A549 (cell line): Measurements from ENCODE around the gene HSD17B2.

Source experiments
- CBX8 ChIP-seq: fragments of 200-600 bp; sonication (generic); IDR thresholded peaks from 2 replicates; pipeline ENCODE4 v1.6.1; 2016
- CHD2 ChIP-seq: fragments of 150-350 bp; IDR thresholded peaks from 2 replicates; pipeline ENCODE4 v1.6.1; 2014; ENCODE audit warnings: low read length; ENCODE audit not compliant: partially characterized antibody
- CHD4 ChIP-seq: fragments of 200-600 bp; sonication (generic); IDR thresholded peaks from 2 replicates; pipeline ENCODE4 v1.6.1; 2016; ENCODE audit warnings: antibody characterized with exemption, mild to moderate bottlenecking, borderline replicate concordance
- EHMT2 ChIP-seq: fragments of 200-600 bp; sonication (generic); IDR thresholded peaks from 2 replicates; pipeline ENCODE4 v1.6.1; 2016; ENCODE audit warnings: antibody characterized with exemption, low read depth, mild to moderate bottlenecking, moderate library complexity
- EP300 ChIP-seq, 2 experiments: fragments of >200 bp; sonication (Bioruptor Twin); formaldehyde crosslinking; IDR thresholded peaks; 2 replicates in 1 of 2; 3 replicates in 1 of 2; pipeline ENCODE4 v1.6.1; 2016 to 2017
- GATA3 ChIP-seq: IDR thresholded peaks from 2 replicates; pipeline ENCODE4 v1.6.1; 2012; ENCODE audit warnings: borderline replicate concordance
- JUNB ChIP-seq: fragments of >200 bp; sonication (Bioruptor Twin); formaldehyde crosslinking; IDR thresholded peaks from 2 replicates; pipeline ENCODE4 v1.6.1; 2016
- RARB ChIP-seq: fragments of 250-450 bp; sonication (Bioruptor Pico); IDR thresholded peaks from 2 replicates; pipeline ENCODE4 v1.8.0; 2021; ENCODE audit warnings: mild to moderate bottlenecking, moderate library complexity
- SMC3 ChIP-seq: fragments of >200 bp; sonication (Bioruptor Twin); formaldehyde crosslinking; IDR thresholded peaks from 3 replicates; pipeline ENCODE4 v1.6.1; 2018; ENCODE audit warnings: inconsistent platforms
- TP53 ChIP-seq: fragments of 250-450 bp; sonication (Bioruptor Pico); IDR thresholded peaks from 2 replicates; pipeline ENCODE4 v1.5.0; 2021; ENCODE audit warnings: mild to moderate bottlenecking, moderate library complexity
- TF ChIP-seq, protein P1 (sequence below): fragments of >200 bp; sonication (Bioruptor Twin); formaldehyde crosslinking; IDR thresholded peaks from 3 replicates; pipeline ENCODE4 v1.5.1; 2016
- TF ChIP-seq, protein P2 (sequence below): IDR thresholded peaks from 2 replicates; pipeline ENCODE4 v1.6.1; 2012
- TF ChIP-seq, protein P3 (sequence below): fragments of 200-600 bp; sonication (generic); IDR thresholded peaks from 2 replicates; pipeline ENCODE4 v1.6.1; 2016; ENCODE audit warnings: antibody characterized with exemption, mild to moderate bottlenecking, moderate library complexity

DNA sequence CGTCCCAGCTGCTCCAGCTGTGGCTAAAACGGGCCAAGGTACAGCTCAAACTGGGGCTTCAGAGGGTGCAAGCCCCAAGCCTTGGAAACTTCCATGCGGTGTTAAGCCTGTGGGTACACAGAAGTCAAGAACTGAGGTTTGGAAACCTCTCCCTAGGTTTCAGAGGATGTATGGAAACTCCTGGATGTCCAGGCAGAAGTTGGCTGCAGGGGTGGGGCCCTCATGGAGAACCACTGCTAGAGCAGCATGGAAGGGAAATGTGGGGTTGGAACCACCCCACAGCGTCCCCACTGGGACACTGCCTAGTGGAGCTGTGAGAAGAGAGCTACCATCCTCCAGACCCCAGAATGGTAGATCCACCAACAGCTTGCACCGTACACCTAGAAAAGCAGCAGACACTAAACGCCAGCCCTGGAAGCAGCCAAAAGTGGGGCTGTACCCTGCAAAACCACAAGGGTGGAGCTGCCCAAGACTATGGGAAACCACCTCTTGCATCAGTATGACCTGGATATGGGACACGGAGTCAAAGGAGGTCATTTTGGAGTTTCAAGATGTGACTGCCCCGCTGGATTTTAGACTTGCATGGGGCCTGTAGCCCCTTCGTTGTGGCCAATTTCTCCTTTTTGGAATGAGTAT, 26.0 kb upstream of the HSD17B2 start:
- TF ChIP-seq JUNB = no peak
- TF ChIP-seq, protein P1, sequence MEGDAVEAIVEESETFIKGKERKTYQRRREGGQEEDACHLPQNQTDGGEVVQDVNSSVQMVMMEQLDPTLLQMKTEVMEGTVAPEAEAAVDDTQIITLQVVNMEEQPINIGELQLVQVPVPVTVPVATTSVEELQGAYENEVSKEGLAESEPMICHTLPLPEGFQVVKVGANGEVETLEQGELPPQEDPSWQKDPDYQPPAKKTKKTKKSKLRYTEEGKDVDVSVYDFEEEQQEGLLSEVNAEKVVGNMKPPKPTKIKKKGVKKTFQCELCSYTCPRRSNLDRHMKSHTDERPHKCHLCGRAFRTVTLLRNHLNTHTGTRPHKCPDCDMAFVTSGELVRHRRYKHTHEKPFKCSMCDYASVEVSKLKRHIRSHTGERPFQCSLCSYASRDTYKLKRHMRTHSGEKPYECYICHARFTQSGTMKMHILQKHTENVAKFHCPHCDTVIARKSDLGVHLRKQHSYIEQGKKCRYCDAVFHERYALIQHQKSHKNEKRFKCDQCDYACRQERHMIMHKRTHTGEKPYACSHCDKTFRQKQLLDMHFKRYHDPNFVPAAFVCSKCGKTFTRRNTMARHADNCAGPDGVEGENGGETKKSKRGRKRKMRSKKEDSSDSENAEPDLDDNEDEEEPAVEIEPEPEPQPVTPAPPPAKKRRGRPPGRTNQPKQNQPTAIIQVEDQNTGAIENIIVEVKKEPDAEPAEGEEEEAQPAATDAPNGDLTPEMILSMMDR = no peak
- TF ChIP-seq, protein P2, sequence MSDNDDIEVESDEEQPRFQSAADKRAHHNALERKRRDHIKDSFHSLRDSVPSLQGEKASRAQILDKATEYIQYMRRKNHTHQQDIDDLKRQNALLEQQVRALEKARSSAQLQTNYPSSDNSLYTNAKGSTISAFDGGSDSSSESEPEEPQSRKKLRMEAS = no peak
- no peak for TF ChIP-seq TP53 (CRISPR knock-in tag)
- TF ChIP-seq RARB (CRISPR knock-in tag) = no peak
- no peak for TF ChIP-seq EP300 (IDR thresholded peaks at IDR 0.05)
- TF ChIP-seq CHD2 = no peak
- TF ChIP-seq, protein P3, sequence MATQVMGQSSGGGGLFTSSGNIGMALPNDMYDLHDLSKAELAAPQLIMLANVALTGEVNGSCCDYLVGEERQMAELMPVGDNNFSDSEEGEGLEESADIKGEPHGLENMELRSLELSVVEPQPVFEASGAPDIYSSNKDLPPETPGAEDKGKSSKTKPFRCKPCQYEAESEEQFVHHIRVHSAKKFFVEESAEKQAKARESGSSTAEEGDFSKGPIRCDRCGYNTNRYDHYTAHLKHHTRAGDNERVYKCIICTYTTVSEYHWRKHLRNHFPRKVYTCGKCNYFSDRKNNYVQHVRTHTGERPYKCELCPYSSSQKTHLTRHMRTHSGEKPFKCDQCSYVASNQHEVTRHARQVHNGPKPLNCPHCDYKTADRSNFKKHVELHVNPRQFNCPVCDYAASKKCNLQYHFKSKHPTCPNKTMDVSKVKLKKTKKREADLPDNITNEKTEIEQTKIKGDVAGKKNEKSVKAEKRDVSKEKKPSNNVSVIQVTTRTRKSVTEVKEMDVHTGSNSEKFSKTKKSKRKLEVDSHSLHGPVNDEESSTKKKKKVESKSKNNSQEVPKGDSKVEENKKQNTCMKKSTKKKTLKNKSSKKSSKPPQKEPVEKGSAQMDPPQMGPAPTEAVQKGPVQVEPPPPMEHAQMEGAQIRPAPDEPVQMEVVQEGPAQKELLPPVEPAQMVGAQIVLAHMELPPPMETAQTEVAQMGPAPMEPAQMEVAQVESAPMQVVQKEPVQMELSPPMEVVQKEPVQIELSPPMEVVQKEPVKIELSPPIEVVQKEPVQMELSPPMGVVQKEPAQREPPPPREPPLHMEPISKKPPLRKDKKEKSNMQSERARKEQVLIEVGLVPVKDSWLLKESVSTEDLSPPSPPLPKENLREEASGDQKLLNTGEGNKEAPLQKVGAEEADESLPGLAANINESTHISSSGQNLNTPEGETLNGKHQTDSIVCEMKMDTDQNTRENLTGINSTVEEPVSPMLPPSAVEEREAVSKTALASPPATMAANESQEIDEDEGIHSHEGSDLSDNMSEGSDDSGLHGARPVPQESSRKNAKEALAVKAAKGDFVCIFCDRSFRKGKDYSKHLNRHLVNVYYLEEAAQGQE = no peak
- no peak for TF ChIP-seq EHMT2
- TF ChIP-seq SMC3 = no peak
- no peak for TF ChIP-seq CHD4
- no peak for TF ChIP-seq CBX8
- no peak for TF ChIP-seq GATA3
